Activated T-cell treated with anti-CD3 and anti-CD28 coated beads, Interleukin-2, amount 50 U/mL, for 72 hours (primary cell): Measurements from ENCODE around the gene NUBP1. TPM values are rescaled to one million over a fixed set of nuclear protein-coding genes. Genes with fewer than 3 reads are reported as not detected.
"Not testable (repeated sequence)": the region's sequence is repeated elsewhere in the genome, so short reads cannot be mapped to it uniquely, and the experiment has no call there.

Experiments used
- ATAC-seq, 2 donors: fragments of 150-1000 bp; cut with Tn5 transposase; replicated peaks in 1 of 2; 2 replicates each; pipeline ENCODE4 v1.10.0; 2021; ENCODE audit warnings: moderate library complexity in 2 of 2, mild to moderate bottlenecking in 1 of 2
- DNase-seq, 2 donors: peaks; one replicate each; pipeline ENCODE4 v3.0.0; 2021 to 2022; ENCODE audit warnings: mixed read lengths in 1 of 2
- H3K27ac Mint-ChIP-seq: one replicate; pipeline ENCODE4 v1.8.0; 2022; ENCODE audit warnings: mild to moderate bottlenecking, moderate library complexity, mixed read lengths
- H3K27me3 Mint-ChIP-seq: one replicate; pipeline ENCODE4 v1.8.0; 2022; ENCODE audit warnings: low read depth, mixed read lengths
- H3K36me3 Mint-ChIP-seq, 2 donors: one replicate each; pipeline ENCODE4 v1.8.0; 2022; ENCODE audit warnings: mixed read lengths in 2 of 2, mild to moderate bottlenecking in 1 of 2; ENCODE audit not compliant: insufficient read depth in 2 of 2
- H3K4me1 Mint-ChIP-seq: one replicate; pipeline ENCODE4 v1.8.0; 2022; ENCODE audit warnings: low read depth, mixed read lengths
- H3K4me3 Mint-ChIP-seq, 2 donors: one replicate each; pipeline ENCODE4 v1.8.0; 2022; ENCODE audit warnings: mild to moderate bottlenecking in 2 of 2, mixed read lengths in 2 of 2, moderate library complexity in 2 of 2
- H3K9me3 Mint-ChIP-seq, 2 donors: one replicate each; pipeline ENCODE4 v1.8.0; 2022; ENCODE audit warnings: mixed read lengths in 2 of 2
- total RNA-seq, 2 donors: library from RNA; stranded (reverse); gene quantifications; one replicate each; pipeline ENCODE4 v1.2.3, GENCODE V29; 2022

NUBP1 gene
- total RNA-seq, 2 donors from 2014 or later, result 22.4 to 24.9 TPM

GRCh38 chr16:10760858-10761257 is 17.2 kb downstream of the NUBP1 start:
- Mint-ChIP-seq H3K27me3 (no peaks in the 10 kb centered on the region), H3K9me3 (peaks cover 0 to 2% of the 10 kb centered on the region in 2 donors), H3K4me1 (peaks cover 8% of the 10 kb centered on the region), H3K4me3 (no peak overlapping the region), H3K27ac (peak overlapping the region; percentile 0), H3K36me3 (peaks cover 15 to 16% of the 10 kb centered on the region in 2 donors)
- no peak for DNase-seq
- ATAC-seq, result no peak

GRCh38 chr16:10761373-10761772 is 17.7 kb downstream of the NUBP1 start:
- Mint-ChIP-seq H3K27me3 (no peaks in the 10 kb centered on the region), H3K4me3 (no peak overlapping the region), H3K9me3 (peaks cover 0 to 2% of the 10 kb centered on the region in 2 donors), H3K4me1 (peaks cover 12% of the 10 kb centered on the region), H3K36me3 (peaks cover 15 to 16% of the 10 kb centered on the region in 2 donors), H3K27ac (no peak overlapping the region)
- no peak for ATAC-seq
- DNase-seq, result no peak

GRCh38 chr16:10762336-10763016 is 18.8 kb downstream of the NUBP1 start:
- Mint-ChIP-seq H3K4me3 (no peak overlapping the region), H3K4me1 (peaks cover 13% of the 10 kb centered on the region), H3K27ac (no peak overlapping the region), H3K36me3 (peaks cover 15 to 16% of the 10 kb centered on the region in 2 donors), H3K9me3 (peaks cover 0 to 2% of the 10 kb centered on the region in 2 donors), H3K27me3 (no peaks in the 10 kb centered on the region)
- DNase-seq (no peak), ATAC-seq (no peak)

GRCh38 chr16:10763456-10763855 is 19.8 kb downstream of the NUBP1 start:
- H3K4me1 Mint-ChIP-seq, result peaks cover 13% of the 10 kb centered on the region
- DNase-seq (no peak), ATAC-seq (no peak)
- H3K9me3 Mint-ChIP-seq, result peaks cover 0 to 2% of the 10 kb centered on the region in 2 donors
- H3K27ac Mint-ChIP-seq, result no peak overlapping the region
- H3K36me3 Mint-ChIP-seq, result peaks cover 15 to 16% of the 10 kb centered on the region in 2 donors
- no peaks in the 10 kb centered on the region for H3K27me3 Mint-ChIP-seq
- no peak overlapping the region for H3K4me3 Mint-ChIP-seq

GRCh38 chr16:10765772-10766171 is 22.1 kb downstream of the NUBP1 start:
- H3K27ac Mint-ChIP-seq, result peak overlapping the region; percentile 17
- H3K4me1 Mint-ChIP-seq, result peaks cover 13% of the 10 kb centered on the region
- peak; percentile 64 to 88 for ATAC-seq
- no peak overlapping the region for H3K4me3 Mint-ChIP-seq
- peaks cover 0 to 2% of the 10 kb centered on the region in 2 donors for H3K9me3 Mint-ChIP-seq
- peak in 1 of 2 donors; percentile 25 for DNase-seq
- peaks cover 14 to 15% of the 10 kb centered on the region in 2 donors for H3K36me3 Mint-ChIP-seq
- H3K27me3 Mint-ChIP-seq, result no peaks in the 10 kb centered on the region

- peaks cover 0 to 2% of the 10 kb centered on the region in 2 donors for H3K9me3 Mint-ChIP-seq
- no peak for DNase-seq
- no peak overlapping the region for H3K4me3 Mint-ChIP-seq
- H3K27ac Mint-ChIP-seq, result no peak overlapping the region
- peaks cover 8 to 12% of the 10 kb centered on the region in 2 donors for H3K36me3 Mint-ChIP-seq
- ATAC-seq, result no peak
- no peaks in the 10 kb centered on the region for H3K27me3 Mint-ChIP-seq
- H3K4me1 Mint-ChIP-seq, result peaks cover 13% of the 10 kb centered on the region
Measured at GRCh38 chr16:10767127-10767526, 23.5 kb downstream of the NUBP1 start.

GRCh38 chr16:10769381-10769780 is 25.7 kb downstream of the NUBP1 start:
- DNase-seq, result no peak
- Mint-ChIP-seq H3K9me3 (no peaks in the 10 kb centered on the region), H3K27ac (no peak overlapping the region)

GRCh38 chr16:10770907-10771306 is 27.3 kb downstream of the NUBP1 start:
- Mint-ChIP-seq H3K36me3 (no peaks in the 10 kb centered on the region), H3K4me1 (peaks cover 10% of the 10 kb centered on the region), H3K27ac (no peak overlapping the region), H3K4me3 (no peak overlapping the region), H3K27me3 (peaks cover 5% of the 10 kb centered on the region), H3K9me3 (no peaks in the 10 kb centered on the region)
- ATAC-seq (no peak), DNase-seq (no peak)

More at GRCh38 chr16:10769381-10769780, 25.7 kb downstream of the NUBP1 start:
- Mint-ChIP-seq H3K27me3 (no peaks in the 10 kb centered on the region), H3K4me1 (peaks cover 13% of the 10 kb centered on the region), H3K4me3 (no peak overlapping the region), H3K36me3 (peaks cover 0 to under 1% of the 10 kb centered on the region in 2 donors)
- ATAC-seq, result no peak

GRCh38 chr16:10776280-10776679 is 32.6 kb downstream of the NUBP1 start:
- Mint-ChIP-seq H3K36me3 (no peaks in the 10 kb centered on the region), H3K27me3 (peaks cover 24% of the 10 kb centered on the region), H3K4me3 (no peak overlapping the region), H3K4me1 (peaks cover 9% of the 10 kb centered on the region), H3K9me3 (no peaks in the 10 kb centered on the region), H3K27ac (no peak overlapping the region)
- peak; percentile 85 to 95 for ATAC-seq
- DNase-seq, result peak in 1 of 2 donors; percentile 24

- not testable (repeated sequence) for H3K4me3 Mint-ChIP-seq, DNase-seq, H3K4me1 Mint-ChIP-seq, H3K27ac Mint-ChIP-seq, H3K36me3 Mint-ChIP-seq, ATAC-seq, H3K9me3 Mint-ChIP-seq
- H3K27me3 Mint-ChIP-seq, result peaks cover 27% of the 10 kb centered on the region
Measured at GRCh38 chr16:10776923-10777322, 33.3 kb downstream of the NUBP1 start.

- Mint-ChIP-seq H3K27me3 (peaks cover 27% of the 10 kb centered on the region), H3K9me3 (no peaks in the 10 kb centered on the region), H3K4me3 (no peak overlapping the region), H3K27ac (no peak overlapping the region), H3K4me1 (peaks cover 9% of the 10 kb centered on the region), H3K36me3 (no peaks in the 10 kb centered on the region)
- DNase-seq, result no peak
- no peak for ATAC-seq
Measured at GRCh38 chr16:10777356-10777755, 33.7 kb downstream of the NUBP1 start.

- peaks cover 27% of the 10 kb centered on the region for H3K27me3 Mint-ChIP-seq
- H3K27ac Mint-ChIP-seq, H3K9me3 Mint-ChIP-seq, H3K4me1 Mint-ChIP-seq, DNase-seq, H3K4me3 Mint-ChIP-seq, H3K36me3 Mint-ChIP-seq, ATAC-seq: not testable (repeated sequence)
Measured at GRCh38 chr16:10779908-10780307, 36.3 kb downstream of the NUBP1 start.

GRCh38 chr16:10780628-10781027 is 37.0 kb downstream of the NUBP1 start:
- DNase-seq (no peak), ATAC-seq (no peak)
- Mint-ChIP-seq H3K36me3 (no peaks in the 10 kb centered on the region), H3K9me3 (no peaks in the 10 kb centered on the region), H3K27me3 (peaks cover 24% of the 10 kb centered on the region), H3K27ac (no peak overlapping the region), H3K4me1 (peaks cover 5% of the 10 kb centered on the region), H3K4me3 (no peak overlapping the region)

GRCh38 chr16:10782628-10783027 is 39.0 kb downstream of the NUBP1 start:
- H3K4me1 Mint-ChIP-seq, result no peaks in the 10 kb centered on the region
- no peaks in the 10 kb centered on the region for H3K9me3 Mint-ChIP-seq
- ATAC-seq, result no peak
- no peak overlapping the region for H3K4me3 Mint-ChIP-seq
- no peak overlapping the region for H3K27ac Mint-ChIP-seq
- DNase-seq, result no peak
- H3K27me3 Mint-ChIP-seq, result peaks cover 32% of the 10 kb centered on the region
- no peaks in the 10 kb centered on the region for H3K36me3 Mint-ChIP-seq
